Activated CD8-positive, alpha-beta memory T cell treated with anti-CD3 and anti-CD28 coated beads, Interleukin-2, amount 50 U/mL, for 1 hour (primary cell): Measurements from ENCODE around the gene KCND1.

Experiments used
- DNase-seq: peaks from one replicate; pipeline ENCODE4 v3.0.0-alpha.2; 2020; ENCODE audit errors: extremely low read depth

Gene KCND1

GRCh38 chrX:48937054-48937907, 34.4 kb downstream of the KCND1 start:
- peak; percentile 76 for DNase-seq

- no peak for DNase-seq
Measured at GRCh38 chrX:48936429-48937053, 35.1 kb downstream of the KCND1 start.

GRCh38 chrX:48935301-48935670, 36.4 kb downstream of the KCND1 start:
- no peak for DNase-seq

GRCh38 chrX:48934581-48935300, 36.9 kb downstream of the KCND1 start:
- no peak for DNase-seq

- DNase-seq: no peak
Measured at GRCh38 chrX:48933757-48934156, 37.9 kb downstream of the KCND1 start.

- DNase-seq: no peak
Measured at GRCh38 chrX:48927736-48928382, 43.8 kb downstream of the KCND1 start.

GRCh38 chrX:48927123-48927522, 44.5 kb downstream of the KCND1 start:
- DNase-seq: no peak

- no peak for DNase-seq
Measured at GRCh38 chrX:48924270-48924669, 47.4 kb downstream of the KCND1 start.

GRCh38 chrX:48923771-48924170, 47.9 kb downstream of the KCND1 start:
- no peak for DNase-seq

- DNase-seq: no peak
Measured at GRCh38 chrX:48920718-48921104, 50.9 kb downstream of the KCND1 start.

GRCh38 chrX:48919947-48920717, 51.5 kb downstream of the KCND1 start:
- no peak for DNase-seq

- DNase-seq: no peak
Measured at GRCh38 chrX:48919360-48919841, 52.2 kb downstream of the KCND1 start.

- DNase-seq: peak; percentile 87
Measured at GRCh38 chrX:48918643-48919340, 52.9 kb downstream of the KCND1 start, which contains the start of gene PIM2. PIM2 (minus strand) TSS chrX:48919024; CDS start chrX:48918834, 190 bp downstream.

- no peak for DNase-seq
Measured at GRCh38 chrX:48918301-48918642, 53.4 kb downstream of the KCND1 start.

- DNase-seq: peak; percentile 73
Measured at GRCh38 chrX:48917139-48918001, 54.3 kb downstream of the KCND1 start.

- no peak for DNase-seq
Measured at GRCh38 chrX:48914593-48915493, 56.8 kb downstream of the KCND1 start.

- DNase-seq: no peak
Measured at GRCh38 chrX:48913605-48914366, 57.9 kb downstream of the KCND1 start.
